Upper lobe of left lung (tissue), 6 donors: ENCODE data around the gene HAO2. TPM values are rescaled to one million over a fixed set of nuclear protein-coding genes. Genes with fewer than 3 reads are reported as not detected.
"Not testable (repeated sequence)": the region's sequence is repeated elsewhere in the genome, so short reads cannot be mapped to it uniquely, and the experiment has no call there.

Experiments used
- ATAC-seq, 2 donors: fragments of 200-7000 bp; cut with Tn5 transposase; one replicate each; pipeline ENCODE4 v1.9.1; 2022; ENCODE audit warnings: mild to moderate bottlenecking in 2 of 2, moderate library complexity in 2 of 2; ENCODE audit not compliant: low FRiP score in 2 of 2
- DNase-seq, 2 donors: peaks; one replicate each; pipeline ENCODE4 v3.0.0-alpha.2; 2019 to 2020
- H3K27ac ChIP-seq, 4 donors: fragments of 200-600 bp; sonication (generic); one replicate each; pipeline ENCODE4 v1.5.1; 2016 to 2019
- H3K27me3 ChIP-seq, 4 donors: fragments of 200-600 bp; sonication (generic); one replicate each; pipeline ENCODE4 v1.5.1; 2017 to 2019
- H3K36me3 ChIP-seq, 4 donors: fragments of 200-600 bp; sonication (generic); one replicate each; pipeline ENCODE4 v1.5.1; 2016 to 2019
- H3K4me1 ChIP-seq, 4 donors: fragments of 200-600 bp; sonication (generic); one replicate each; pipeline ENCODE4 v1.5.1; 2018 to 2019
- H3K4me3 ChIP-seq, 4 donors: fragments of 200-600 bp; sonication (generic); one replicate each; pipeline ENCODE4 v1.5.1; 2017 to 2019; ENCODE audit warnings: mild to moderate bottlenecking in 2 of 4, moderate library complexity in 1 of 4
- H3K9me3 ChIP-seq, 4 donors: fragments of 200-600 bp; sonication (generic); one replicate each; pipeline ENCODE4 v1.5.1; 2018 to 2019
- CTCF ChIP-seq, 6 experiments: fragments of 450-650 bp in 4 of 6; fragments of 200-600 bp in 2 of 6; sonication (generic) in 2 of 6; IDR thresholded peaks; one replicate each; pipeline ENCODE4 v1.5.1; 2016 to 2019; ENCODE audit warnings: antibody characterized with exemption in 6 of 6
- EP300 ChIP-seq, 4 donors: sonication (generic); formaldehyde crosslinking; IDR thresholded peaks; one replicate each; pipeline ENCODE4 v1.5.1; 2017; ENCODE audit warnings: antibody characterized with exemption in 4 of 4, control low read depth in 2 of 4
- POLR2A ChIP-seq, 4 donors: fragments of 450-650 bp; IDR thresholded peaks; one replicate each; pipeline ENCODE4 v1.5.1; 2016 to 2017; ENCODE audit warnings: antibody characterized with exemption in 4 of 4, mild to moderate bottlenecking in 2 of 4
- POLR2AphosphoS5 ChIP-seq, 2 donors: sonication (generic); formaldehyde crosslinking; IDR thresholded peaks; one replicate each; pipeline ENCODE4 v1.5.1; 2017; ENCODE audit warnings: antibody characterized with exemption in 2 of 2
- WGBS, 2 donors: methylation state at CpG; one replicate each; pipeline ENCODE4 v1.1.5; 2017 to 2018; 5-methylcytosine and 5-hydroxymethylcytosine counted together
- total RNA-seq, 6 donors: library from RNA; depleted of rRNA in 4 of 6; stranded (reverse); fragments of >200 nt in 4 of 6; gene quantifications; one replicate each; pipeline versions ENCODE4 v1.1.0 to v1.2.1, GENCODE V29; 2016 to 2021
- donor health status: DM: no; HTN: no; CAD: no; lungs with moderate emphysema.
- donor health status: DM: no; HTN: yes; CAD: no; lungs with severe emphysema.

HAO2 gene
- total RNA-seq, 6 donors from 2014 or later: 0.30 to 1.0 TPM; not detected in 4

GRCh38 chr1:119332622-119333021 is 36.0 kb upstream of the HAO2 start:
- no peak for ATAC-seq
- TF ChIP-seq POLR2A (IDR thresholded peaks at IDR 0.05) (no peak), CTCF (IDR thresholded peaks at IDR 0.05) (no peak), EP300 (IDR thresholded peaks at IDR 0.05) (no peak), POLR2AphosphoS5 (IDR thresholded peaks at IDR 0.05) (no peak)
- H3K4me1 ChIP-seq: peaks cover 2 to 6% (median 3%) of the 10 kb centered on the region in 4 donors
- WGBS, 2 donors: 67 to 73% methylated on average over 6 of the region's 6 CpGs
- H3K9me3 ChIP-seq: no peaks in the 10 kb centered on the region
- no peak for DNase-seq
- no peak overlapping the region for H3K27ac ChIP-seq
- no peaks in the 10 kb centered on the region for H3K36me3 ChIP-seq
- no peaks in the 10 kb centered on the region for H3K27me3 ChIP-seq
- H3K4me3 ChIP-seq: no peak overlapping the region

GRCh38 chr1:119333163-119333896 is 35.3 kb upstream of the HAO2 start:
- no peaks in the 10 kb centered on the region for H3K36me3 ChIP-seq
- DNase-seq (peak in 1 of 2 donors; percentile 56), ATAC-seq (peak in 1 of 2 donors; percentile 15)
- H3K27ac ChIP-seq: no peak overlapping the region
- H3K4me1 ChIP-seq: no peaks in the 10 kb centered on the region
- no peak for TF ChIP-seq CTCF (IDR thresholded peaks at IDR 0.05)
- no peak for TF ChIP-seq EP300 (IDR thresholded peaks at IDR 0.05)
- no peak for TF ChIP-seq POLR2A (IDR thresholded peaks at IDR 0.05)
- no peak for TF ChIP-seq POLR2AphosphoS5 (IDR thresholded peaks at IDR 0.05)
- no peaks in the 10 kb centered on the region for H3K9me3 ChIP-seq
- no peaks in the 10 kb centered on the region for H3K27me3 ChIP-seq
- no peak overlapping the region for H3K4me3 ChIP-seq
- WGBS, 2 donors: 90 to 91% methylated on average over 14 of the region's 23 CpGs

- ATAC-seq, H3K9me3 ChIP-seq, H3K27me3 ChIP-seq, H3K36me3 ChIP-seq, H3K4me3 ChIP-seq, H3K27ac ChIP-seq, H3K4me1 ChIP-seq: not testable (repeated sequence)
- peak in 1 of 2 donors; percentile 55 for DNase-seq
- 99% methylated on average over 16 of the region's 16 CpGs; no CpG with 5 or more reads in 1 of the 2 donors for WGBS, 2 donors
These were observed 34.7 kb upstream of the HAO2 start for GRCh38 chr1:119333897-119334250.

GRCh38 chr1:119336848-119337247 is 31.7 kb upstream of the HAO2 start:
- WGBS, 2 donors: 23 to 33% methylated on average over 4 of the region's 4 CpGs
- Histone ChIP-seq H3K27me3 (no peaks in the 10 kb centered on the region), H3K27ac (no peak overlapping the region), H3K4me3 (no peak overlapping the region), H3K4me1 (no peaks in the 10 kb centered on the region), H3K9me3 (no peaks in the 10 kb centered on the region), H3K36me3 (no peaks in the 10 kb centered on the region)
- ATAC-seq (no peak), DNase-seq (no peak)
- TF ChIP-seq POLR2A (IDR thresholded peaks at IDR 0.05) (no peak), CTCF (IDR thresholded peaks at IDR 0.05) (no peak), POLR2AphosphoS5 (IDR thresholded peaks at IDR 0.05) (no peak), EP300 (IDR thresholded peaks at IDR 0.05) (no peak)

- Histone ChIP-seq H3K4me1 (no peaks in the 10 kb centered on the region), H3K36me3 (no peaks in the 10 kb centered on the region), H3K27ac (no peak overlapping the region), H3K4me3 (no peak overlapping the region), H3K27me3 (no peaks in the 10 kb centered on the region), H3K9me3 (no peaks in the 10 kb centered on the region)
- ATAC-seq (no peak), DNase-seq (no peak)
- TF ChIP-seq POLR2A (IDR thresholded peaks at IDR 0.05): no peak
- TF ChIP-seq EP300 (IDR thresholded peaks at IDR 0.05): no peak
- no peak for TF ChIP-seq POLR2AphosphoS5 (IDR thresholded peaks at IDR 0.05)
- no peak for TF ChIP-seq CTCF (IDR thresholded peaks at IDR 0.05)
- WGBS, 2 donors: 83 to 94% methylated on average over 2 of the region's 2 CpGs
These were observed 30.6 kb upstream of the HAO2 start for GRCh38 chr1:119338004-119338403.
